GM18498 (cell line): ENCODE results near the gene DAGLA.
"Not testable (repeated sequence)": the region's sequence is repeated elsewhere in the genome, so short reads cannot be mapped to it uniquely, and the experiment has no call there.

Experiments
- ATAC-seq: cut with Tn5 transposase; IDR thresholded peaks from one replicate; pipeline ENCODE4 v1.9.1; 2021; ENCODE audit warnings: mild to moderate bottlenecking, moderate library complexity; ENCODE audit not compliant: unreplicated experiment

The DAGLA gene

GRCh38 chr11:61659413-61660196 lies 20.6 kb upstream of the DAGLA start:
- no peak for ATAC-seq

- not testable (repeated sequence) for ATAC-seq
These were observed 19.2 kb upstream of the DAGLA start for GRCh38 chr11:61660997-61661396.

- no peak for ATAC-seq
These were observed 13.4 kb upstream of the DAGLA start for GRCh38 chr11:61666684-61667297.

DNA sequence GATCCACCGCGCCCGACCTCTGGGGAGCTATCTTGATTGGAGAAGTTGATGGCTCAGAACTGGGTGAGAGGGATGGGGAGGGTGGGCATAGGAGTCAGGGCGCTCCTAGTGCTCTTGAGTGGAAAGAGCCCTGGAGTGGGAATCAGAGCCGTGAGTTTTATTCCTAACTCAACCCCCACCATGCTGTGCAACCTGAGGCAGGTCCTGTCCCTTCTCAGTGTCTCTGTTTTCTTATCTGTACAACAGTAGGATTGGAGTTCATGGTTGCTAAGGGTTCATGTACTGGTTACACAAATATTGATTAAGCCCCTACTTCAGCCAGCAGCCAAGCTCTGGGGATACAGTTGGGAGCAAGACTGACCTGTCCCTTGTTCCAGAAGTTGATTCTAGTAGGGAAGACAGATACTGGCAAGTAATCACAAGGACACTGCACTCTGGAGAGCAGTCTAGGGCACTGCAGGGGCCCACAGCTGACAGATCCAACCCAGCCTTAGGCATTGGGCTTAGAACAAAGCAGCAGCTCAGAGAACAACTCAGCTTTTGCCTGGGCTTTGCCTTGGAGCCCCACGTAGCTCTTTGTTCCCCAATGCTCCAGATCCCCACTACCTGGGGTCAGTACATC lies 12.4 kb upstream of the DAGLA start:
- no peak for ATAC-seq

- no peak for ATAC-seq
These were observed 10.8 kb upstream of the DAGLA start for GRCh38 chr11:61669417-61669816.

GRCh38 chr11:61670626-61671025 lies 9.6 kb upstream of the DAGLA start:
- no peak for ATAC-seq

- no peak for ATAC-seq
These were observed 8.7 kb upstream of the DAGLA start for GRCh38 chr11:61671527-61671926.

- not testable (repeated sequence) for ATAC-seq
These were observed 6.2 kb upstream of the DAGLA start for GRCh38 chr11:61673946-61674467.

- no peak for ATAC-seq
These were observed 4.4 kb upstream of the DAGLA start for GRCh38 chr11:61675826-61676225.

GRCh38 chr11:61679296-61679695 lies 895 bp upstream of the DAGLA start:
- ATAC-seq = no peak

GRCh38 chr11:61680622-61681221 lies 531 bp downstream of the DAGLA start:
- ATAC-seq = no peak

- ATAC-seq = no peak
These were observed 2.0 kb downstream of the DAGLA start for GRCh38 chr11:61682093-61682732.

GRCh38 chr11:61682906-61683675 lies 2.9 kb downstream of the DAGLA start:
- no peak for ATAC-seq

- ATAC-seq = no peak
These were observed 4.0 kb downstream of the DAGLA start for GRCh38 chr11:61683961-61684869.

- no peak for ATAC-seq
These were observed 4.9 kb downstream of the DAGLA start for GRCh38 chr11:61684870-61685616.

DNA sequence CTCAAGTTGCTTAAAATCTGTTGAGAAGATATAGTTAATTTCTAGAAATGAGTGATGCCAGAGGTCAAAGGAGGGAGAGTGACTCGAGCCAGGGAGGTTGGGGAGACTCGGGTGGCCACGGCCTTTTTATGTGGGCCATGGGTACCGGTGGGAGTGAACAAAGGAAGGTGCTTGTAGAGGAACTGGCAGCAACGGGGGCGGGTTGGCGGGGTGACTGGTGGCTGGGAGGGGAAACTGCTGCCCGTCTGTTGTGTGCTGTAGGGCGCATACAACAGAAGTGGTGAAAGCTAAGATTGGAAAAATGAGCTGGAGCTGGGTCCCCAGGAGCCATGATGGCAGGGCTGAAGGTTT lies 5.4 kb downstream of the DAGLA start:
- ATAC-seq = no peak

- no peak for ATAC-seq
These were observed 5.9 kb downstream of the DAGLA start for GRCh38 chr11:61686066-61686465.

- no peak for ATAC-seq
These were observed 6.3 kb downstream of the DAGLA start for GRCh38 chr11:61686469-61686868.

- ATAC-seq = no peak
These were observed 7.2 kb downstream of the DAGLA start for GRCh38 chr11:61687420-61687819.
